CD4-positive, alpha-beta T cell treated with Interleukin-17A for 1 hour (primary cell): ENCODE results near the gene VPS37B.

Experiments
- DNase-seq: peaks from one replicate; pipeline ENCODE4 v3.0.0-alpha.2; 2020

The VPS37B gene

DNA sequence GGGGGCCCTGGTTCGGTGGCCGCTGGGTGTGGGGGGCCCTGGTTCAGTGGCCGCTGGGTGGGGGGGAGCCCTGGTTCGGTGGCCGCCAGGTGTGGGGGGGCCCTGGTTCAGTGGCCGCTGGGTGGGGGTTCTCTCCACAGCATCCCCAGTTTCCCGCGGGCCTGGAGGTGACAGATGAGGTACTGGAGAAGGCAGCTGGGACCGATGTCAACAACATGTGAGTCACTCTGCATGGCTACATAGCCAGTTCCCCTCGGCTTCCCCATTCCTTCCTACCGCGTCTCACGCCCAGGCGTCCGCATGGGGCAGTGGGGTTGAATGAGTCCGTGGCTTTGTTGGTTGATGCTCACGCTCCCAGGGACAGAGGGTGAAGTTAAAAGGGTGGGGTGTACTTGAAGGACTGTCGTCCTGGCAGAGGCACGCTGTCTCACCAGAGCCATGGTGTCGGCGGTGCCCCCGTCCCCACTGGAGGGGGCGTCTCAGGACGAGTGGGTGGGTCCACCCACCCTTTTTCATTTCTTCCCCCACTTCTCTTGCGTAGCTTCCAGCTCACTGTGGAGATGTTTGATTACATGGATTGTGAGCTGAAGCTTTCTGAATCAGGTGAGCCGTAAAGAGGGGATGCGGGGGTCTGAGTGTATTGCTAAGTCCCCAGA lies 45.1 kb downstream of the VPS37B start:
- DNase-seq, result no peak

DNA sequence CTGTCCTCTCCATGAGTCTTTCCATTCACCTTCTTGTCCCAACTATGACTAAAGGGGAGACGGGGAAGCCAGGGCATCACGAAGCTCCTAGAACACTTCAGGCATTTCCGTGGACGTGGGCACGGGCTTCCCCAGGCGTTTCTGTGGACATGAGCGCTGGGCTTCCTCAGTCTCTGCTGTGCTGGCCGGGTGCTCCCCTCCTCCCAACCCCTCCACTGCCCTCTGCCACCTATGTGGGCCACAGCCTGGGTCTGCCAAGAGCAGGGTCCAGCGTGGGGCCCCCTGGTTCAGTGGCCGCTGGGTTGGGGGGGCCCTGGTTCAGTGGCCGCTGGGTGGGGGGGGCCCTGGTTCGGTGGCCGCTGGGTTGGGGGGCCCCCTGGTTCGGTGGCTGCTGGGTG lies 45.9 kb downstream of the VPS37B start:
- no peak for DNase-seq

GRCh38 chr12:122849352-122850047 lies 46.4 kb downstream of the VPS37B start:
- DNase-seq, result no peak

DNA sequence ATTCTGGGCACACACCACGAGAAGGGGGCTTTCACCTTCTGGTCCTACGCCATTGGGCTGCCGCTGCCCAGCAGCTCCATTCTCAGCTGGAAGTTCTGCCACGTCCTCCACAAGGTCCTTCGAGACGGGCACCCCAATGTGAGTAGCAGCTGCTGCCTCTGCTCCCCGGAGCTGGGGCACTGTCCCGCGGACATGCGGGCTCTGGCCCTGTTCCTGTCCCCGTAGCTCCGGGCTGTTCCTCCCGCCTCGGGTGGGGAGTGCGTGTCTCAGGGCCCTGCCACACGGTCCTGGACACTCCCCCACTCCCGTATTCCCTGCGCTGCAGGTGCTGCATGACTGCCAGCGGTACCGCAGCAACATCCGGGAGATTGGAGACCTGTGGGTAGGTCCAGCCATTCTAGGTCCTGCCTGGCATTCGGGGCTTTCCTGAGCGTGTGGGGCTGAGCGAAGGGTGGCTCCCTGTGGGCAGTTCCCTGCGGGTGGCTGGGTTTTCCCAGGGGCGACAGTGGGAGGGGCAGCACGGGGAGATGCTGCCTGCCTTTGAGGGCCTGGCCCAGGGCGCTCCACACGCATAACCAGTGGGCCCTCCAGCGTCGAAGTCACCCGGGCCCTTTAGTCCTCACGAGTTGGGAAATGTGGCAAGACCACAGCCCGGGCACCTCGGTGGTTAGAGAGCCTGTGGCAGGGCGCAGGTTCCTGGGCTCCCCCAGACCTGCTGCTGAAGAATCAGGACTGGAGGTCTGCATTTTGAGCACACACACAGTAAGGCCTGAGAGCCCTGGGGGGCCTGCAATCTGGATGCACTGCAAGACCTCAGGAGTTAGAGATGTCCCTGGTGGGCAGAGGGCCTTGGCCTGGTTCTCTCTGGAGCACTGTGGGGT lies 47.2 kb downstream of the VPS37B start:
- DNase-seq, result no peak

GRCh38 chr12:122847921-122848421 lies 48.0 kb downstream of the VPS37B start:
- DNase-seq, result no peak

DNA sequence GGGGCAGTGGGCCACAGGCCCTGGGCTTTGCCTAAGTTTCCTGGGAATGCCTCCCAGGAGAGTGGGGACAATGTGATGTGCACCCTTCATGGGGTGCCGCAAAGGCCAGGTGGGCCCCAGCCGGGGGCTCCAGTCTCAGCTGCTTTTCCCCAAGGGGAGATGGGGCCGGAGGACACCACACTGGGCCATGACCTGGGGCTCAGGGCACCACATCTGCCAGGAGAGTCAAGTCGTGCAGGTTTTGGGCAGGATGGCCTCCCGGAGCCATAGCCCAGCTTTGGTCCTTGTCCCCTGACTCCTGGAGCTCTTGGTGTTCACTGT lies 48.4 kb downstream of the VPS37B start:
- no peak for DNase-seq

GRCh38 chr12:122846622-122847515 lies 49.1 kb downstream of the VPS37B start:
- DNase-seq, result no peak

DNA sequence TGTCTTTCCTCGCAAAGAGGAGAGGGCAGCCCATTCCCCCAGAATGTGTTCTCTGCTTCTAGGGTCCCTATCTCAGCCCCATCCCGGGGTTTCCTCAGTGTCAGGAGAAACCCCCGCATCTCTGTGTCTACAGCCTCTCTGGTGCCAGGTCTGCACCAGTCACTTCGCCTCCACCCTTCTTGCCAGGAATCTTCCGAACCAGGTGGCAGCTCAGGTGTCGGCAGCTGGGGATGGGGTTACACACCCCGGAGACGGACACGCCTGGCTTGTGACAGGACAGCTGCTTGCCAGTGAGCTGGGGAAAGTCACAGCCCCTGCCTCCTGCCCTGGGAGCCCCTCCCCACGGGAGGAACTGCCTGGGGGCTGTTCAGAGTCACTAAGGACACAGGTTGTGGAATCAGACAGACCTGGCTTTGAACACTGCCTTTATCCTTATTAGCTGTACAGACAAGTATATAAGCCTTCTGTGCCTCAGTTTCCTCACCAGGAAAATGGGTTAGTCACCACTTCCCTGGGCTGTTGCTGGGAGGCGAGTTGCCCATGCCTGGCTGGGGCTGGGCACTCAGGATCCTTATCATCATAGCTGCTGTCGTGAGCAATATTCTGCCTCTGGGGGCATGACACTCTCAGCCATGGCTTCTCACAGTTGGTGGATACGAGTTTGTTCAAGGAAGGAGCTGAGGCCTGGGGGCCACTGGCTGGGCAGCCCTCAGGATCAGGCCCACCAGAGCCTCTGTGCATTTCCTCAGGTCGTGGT lies 49.9 kb downstream of the VPS37B start:
- no peak for DNase-seq

DNA sequence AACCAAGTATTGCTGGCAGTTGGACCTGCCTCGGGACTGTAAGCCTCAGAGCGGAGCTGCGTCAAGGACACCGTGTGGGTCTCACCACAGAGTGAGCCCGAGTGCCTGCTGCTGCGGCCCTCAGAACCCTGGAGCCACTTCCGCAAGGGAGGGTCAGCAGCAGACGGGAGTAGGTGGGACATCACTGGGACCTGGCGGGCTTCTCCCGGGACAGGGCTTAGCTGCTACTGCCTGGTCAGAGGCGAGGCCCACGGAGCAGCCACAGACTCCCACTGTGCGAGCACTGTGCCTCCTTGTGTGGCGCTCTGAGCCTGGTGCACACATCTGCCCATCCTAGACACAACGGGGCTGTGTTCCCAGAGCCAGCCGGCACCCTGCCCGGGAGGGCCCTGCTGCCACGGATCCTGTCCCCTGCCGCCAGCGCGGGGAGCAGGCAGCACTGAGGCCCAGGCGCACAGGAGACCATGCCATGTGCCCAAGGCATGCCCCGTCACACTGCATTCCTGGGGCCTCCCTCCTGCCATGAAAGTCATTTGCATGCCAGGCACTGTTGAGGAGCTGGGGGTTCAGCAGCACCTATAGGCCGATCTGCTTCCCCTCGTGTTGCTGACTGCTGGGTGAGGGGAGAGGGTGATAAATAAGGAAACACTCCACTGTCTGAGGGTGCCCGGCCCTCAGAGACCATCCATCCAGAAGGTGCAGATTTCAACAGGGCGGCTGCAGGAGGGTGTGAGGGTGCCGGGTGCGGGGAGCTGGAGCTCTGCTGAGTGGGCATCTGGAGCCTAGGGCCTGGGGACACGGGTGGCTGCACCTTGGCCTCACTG lies 50.7 kb downstream of the VPS37B start:
- no peak for DNase-seq

- DNase-seq, result no peak
These were observed 51.5 kb downstream of the VPS37B start for GRCh38 chr12:122844366-122844971.

DNA sequence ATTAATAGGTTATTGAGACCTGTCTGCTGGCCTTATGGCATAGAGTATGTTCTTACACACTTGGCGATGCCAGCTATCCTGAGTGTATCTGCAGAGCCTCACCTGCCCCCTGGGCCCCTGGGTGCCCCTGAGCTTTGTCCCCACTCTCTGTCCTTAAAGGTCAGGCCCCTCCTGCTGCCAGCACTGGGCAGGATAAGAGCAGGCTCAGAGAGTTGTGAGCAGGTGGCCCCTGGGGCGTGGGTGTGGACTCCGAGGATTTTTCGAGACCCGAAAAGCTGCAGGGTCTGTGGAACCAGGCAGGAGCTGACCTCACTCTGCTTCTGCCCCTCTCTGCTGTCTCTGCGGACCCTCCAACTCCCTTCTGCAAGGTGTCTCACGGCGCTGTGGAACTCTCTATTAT lies 52.5 kb downstream of the VPS37B start:
- no peak for DNase-seq

- DNase-seq, result no peak
These were observed 53.2 kb downstream of the VPS37B start for GRCh38 chr12:122842505-122843405.

- no peak for DNase-seq
These were observed 54.2 kb downstream of the VPS37B start for GRCh38 chr12:122841544-122842321.

DNA sequence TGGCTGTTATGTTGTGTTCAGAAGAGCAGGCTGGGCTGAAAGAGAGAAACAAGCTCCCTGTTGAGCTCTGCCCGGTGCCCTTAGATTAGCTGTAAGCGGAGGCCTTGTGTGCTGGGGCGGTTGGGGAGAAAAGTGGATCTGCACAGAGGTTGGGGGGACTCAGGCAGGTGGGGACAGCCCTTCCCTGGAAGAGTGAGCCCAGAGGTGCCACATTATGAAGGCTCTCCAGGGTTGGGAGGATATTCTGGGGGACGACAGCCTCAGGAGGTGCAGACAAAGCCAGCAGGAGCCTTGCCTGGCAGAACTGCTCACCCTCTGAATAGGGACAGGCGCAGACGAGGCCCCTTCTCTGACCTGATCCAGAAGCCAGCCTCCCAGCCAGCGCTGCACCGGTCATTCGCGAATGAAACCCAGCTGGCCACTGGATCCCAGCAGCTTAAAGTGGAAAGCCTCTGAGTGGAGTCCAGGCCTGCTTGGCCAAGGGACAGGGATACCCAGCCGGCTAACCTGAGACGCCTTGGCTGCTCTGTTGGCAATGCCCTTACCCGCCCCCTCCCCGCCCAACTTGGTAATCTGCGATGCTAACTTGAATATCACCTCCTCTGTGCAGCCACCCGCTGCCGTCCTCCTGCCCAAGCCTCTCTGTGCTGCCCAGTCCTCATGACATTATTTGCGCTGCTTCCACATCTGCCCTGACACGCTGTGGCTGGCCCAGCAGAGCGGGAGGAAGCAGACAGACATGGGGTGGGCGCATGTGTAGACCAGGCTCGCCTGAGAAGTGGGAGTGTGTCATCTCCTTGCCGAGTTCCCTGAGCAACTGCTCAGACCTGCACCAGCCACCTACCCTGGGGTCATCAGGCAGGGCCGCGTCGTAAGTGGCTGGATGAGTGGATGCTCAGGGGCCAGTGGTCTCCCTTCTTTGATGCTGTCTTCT lies 55.1 kb downstream of the VPS37B start:
- DNase-seq, result no peak

GRCh38 chr12:122839907-122840554 lies 55.9 kb downstream of the VPS37B start:
- no peak for DNase-seq

GRCh38 chr12:122838841-122839240 lies 57.1 kb downstream of the VPS37B start:
- DNase-seq, result no peak
